Karpas-422 (cell line): Measurements from ENCODE around the gene SOCS3. TPM values are rescaled to one million over a fixed set of nuclear protein-coding genes. Genes with fewer than 3 reads are reported as not detected.
"Not testable (repeated sequence)": the region's sequence is repeated elsewhere in the genome, so short reads cannot be mapped to it uniquely, and the experiment has no call there.

Experiments used
- DNase-seq: peaks from one replicate; pipeline ENCODE4 v3.0.0-alpha.2; 2015
- H2AFZ ChIP-seq: fragments of 200-600 bp; sonication (generic); 2 replicates; pipeline ENCODE4 v1.6.1; 2014; ENCODE audit warnings: antibody characterized with exemption, low read length, mixed read lengths
- H3K27ac ChIP-seq: fragments of 200-600 bp; sonication (generic); 2 replicates; pipeline ENCODE4 v1.5.1; 2014; ENCODE audit warnings: mild to moderate bottlenecking, low read length, moderate library complexity
- H3K27me3 ChIP-seq: fragments of 200-600 bp; sonication (generic); 2 replicates; pipeline ENCODE4 v1.6.1; 2014; ENCODE audit warnings: low read length, mixed read lengths
- H3K36me3 ChIP-seq: fragments of 200-600 bp; sonication (generic); 2 replicates; pipeline ENCODE4 v1.6.1; 2014; ENCODE audit warnings: low read length, mixed read lengths; ENCODE audit not compliant: insufficient read depth
- H3K4me1 ChIP-seq: fragments of 200-600 bp; sonication (generic); 2 replicates; pipeline ENCODE4 v1.6.1; 2014; ENCODE audit warnings: mild to moderate bottlenecking, low read length, mixed read lengths
- H3K4me2 ChIP-seq: fragments of 200-600 bp; sonication (generic); 2 replicates; pipeline ENCODE4 v1.6.1; 2014; ENCODE audit warnings: low read length, low read depth, mild to moderate bottlenecking; ENCODE audit not compliant: poor library complexity, severe bottlenecking
- H3K4me3 ChIP-seq: fragments of 200-600 bp; sonication (generic); 2 replicates; pipeline ENCODE4 v1.5.1; 2014; ENCODE audit warnings: mild to moderate bottlenecking, antibody characterized with exemption, low read length, mixed read lengths
- H3K79me2 ChIP-seq: fragments of 200-600 bp; sonication (generic); 2 replicates; pipeline ENCODE4 v1.6.1; 2014; ENCODE audit warnings: mild to moderate bottlenecking, low read length, mixed read lengths
- H3K9ac ChIP-seq: fragments of 200-600 bp; sonication (generic); 2 replicates; pipeline ENCODE4 v1.6.0; 2014; ENCODE audit warnings: low read length
- H3K9me2 ChIP-seq: fragments of 200-600 bp; sonication (generic), shearing (Covaris generic); replicated peaks from 2 replicates; pipeline ENCODE4 v1.6.0; 2014; ENCODE audit warnings: mild to moderate bottlenecking, low read length, moderate library complexity; ENCODE audit not compliant: insufficient read depth
- H3K9me3 ChIP-seq: fragments of 300-700, 200-600 bp; sonication (generic); 2 replicates; pipeline ENCODE4 v1.6.1; 2014; ENCODE audit warnings: low read length, mixed read lengths
- H4K20me1 ChIP-seq: fragments of 200-600 bp; sonication (generic); 2 replicates; pipeline ENCODE4 v1.6.1; 2014; ENCODE audit warnings: mild to moderate bottlenecking, antibody characterized with exemption, low read length, low read depth; ENCODE audit not compliant: insufficient read depth
- small RNA-seq: library from RNA; depleted of rRNA; stranded (forward); fragments of <200 nt; gene quantifications from one replicate; pipeline ENCODE3, GENCODE V24; 2014
- total RNA-seq: library from RNA; depleted of rRNA; stranded (reverse); fragments of >200 nt; shearing (Covaris generic); gene quantifications from 2 replicates; pipeline ENCODE4 v1.2.3, GENCODE V29; 2014; ENCODE audit warnings: low replicate concordance; rRNA removed

SOCS3 gene
- total RNA-seq, 1 experiment from 2014 or later = not detected

GRCh38 chr17:78313735-78314648 is 45.9 kb downstream of the SOCS3 start:
- H3K9me2 ChIP-seq = no peaks in the 10 kb centered on the region
- peaks cover 13% of the 10 kb centered on the region for H3K4me1 ChIP-seq
- H4K20me1 ChIP-seq = no peaks in the 10 kb centered on the region
- no peak overlapping the region for H2AFZ ChIP-seq
- DNase-seq = peak; percentile 70
- peak overlapping the region; percentile 54 for H3K4me2 ChIP-seq
- no peaks in the 10 kb centered on the region for H3K79me2 ChIP-seq
- peak overlapping the region; percentile 41; the same call in 1 of the 2 replicates for H3K4me3 ChIP-seq
- no peaks in the 10 kb centered on the region; the same call in 1 of the 2 replicates for H3K27me3 ChIP-seq
- no peaks in the 10 kb centered on the region for H3K36me3 ChIP-seq
- H3K9me3 ChIP-seq = no peaks in the 10 kb centered on the region
- no peak overlapping the region for H3K9ac ChIP-seq
- H3K27ac ChIP-seq = no peak overlapping the region

GRCh38 chr17:78309659-78310255 is 50.1 kb downstream of the SOCS3 start:
- H3K27me3 ChIP-seq, DNase-seq, H3K79me2 ChIP-seq, H3K9me3 ChIP-seq, H3K4me1 ChIP-seq, H3K4me3 ChIP-seq, H3K27ac ChIP-seq, H4K20me1 ChIP-seq, H3K9ac ChIP-seq, H3K4me2 ChIP-seq, H3K36me3 ChIP-seq, H3K9me2 ChIP-seq, H2AFZ ChIP-seq: not testable (repeated sequence)

DNA sequence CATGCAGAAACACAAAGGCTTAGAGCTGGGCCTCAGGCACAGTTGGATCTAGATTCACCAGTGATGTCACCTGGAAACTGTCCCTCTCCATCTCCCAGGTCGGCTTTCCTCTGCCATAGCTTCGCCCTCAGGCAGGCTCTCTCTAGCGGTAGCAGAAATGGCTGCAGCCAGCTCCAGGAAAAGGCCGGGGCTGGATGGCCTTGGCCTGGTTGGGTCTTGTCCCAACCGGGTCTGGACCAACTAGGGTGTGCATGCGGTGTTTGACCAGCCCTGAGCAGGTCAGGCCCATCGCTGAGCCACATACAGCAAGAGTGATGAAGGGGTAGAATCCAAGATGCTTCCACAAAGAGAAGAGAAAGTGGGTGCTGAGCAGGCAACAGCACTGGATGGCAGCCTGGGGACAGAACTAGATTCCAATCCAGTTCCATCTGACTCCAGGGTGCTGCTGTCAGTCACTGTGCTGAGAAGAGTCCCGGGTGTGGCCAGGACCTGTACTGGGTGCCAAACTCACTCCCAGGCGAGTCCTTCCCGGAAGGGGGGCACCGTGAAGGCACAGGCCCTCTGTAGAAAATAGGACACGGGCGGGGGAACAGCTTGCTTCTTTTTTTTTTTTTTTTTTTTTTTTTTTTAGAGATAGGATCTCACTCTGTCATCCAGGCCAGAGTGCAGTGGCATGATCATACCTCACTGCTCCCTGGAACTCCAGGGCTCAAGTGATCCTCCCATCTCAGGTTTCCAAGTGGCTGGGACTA is 51.8 kb downstream of the SOCS3 start:
- Histone ChIP-seq H3K79me2 (no peaks in the 10 kb centered on the region), H3K27ac (no peak overlapping the region), H2AFZ (no peak overlapping the region), H3K4me2 (no peak overlapping the region), H3K9me2 (no peaks in the 10 kb centered on the region), H3K4me1 (no peaks in the 10 kb centered on the region), H3K9me3 (no peaks in the 10 kb centered on the region), H3K36me3 (no peaks in the 10 kb centered on the region), H4K20me1 (no peaks in the 10 kb centered on the region), H3K9ac (no peak overlapping the region), H3K4me3 (no peak overlapping the region), H3K27me3 (0 out of 2 replicates have a peak, but pooled peaks cover 3% of the 10 kb centered on the region)
- peak; percentile 36 for DNase-seq

DNA sequence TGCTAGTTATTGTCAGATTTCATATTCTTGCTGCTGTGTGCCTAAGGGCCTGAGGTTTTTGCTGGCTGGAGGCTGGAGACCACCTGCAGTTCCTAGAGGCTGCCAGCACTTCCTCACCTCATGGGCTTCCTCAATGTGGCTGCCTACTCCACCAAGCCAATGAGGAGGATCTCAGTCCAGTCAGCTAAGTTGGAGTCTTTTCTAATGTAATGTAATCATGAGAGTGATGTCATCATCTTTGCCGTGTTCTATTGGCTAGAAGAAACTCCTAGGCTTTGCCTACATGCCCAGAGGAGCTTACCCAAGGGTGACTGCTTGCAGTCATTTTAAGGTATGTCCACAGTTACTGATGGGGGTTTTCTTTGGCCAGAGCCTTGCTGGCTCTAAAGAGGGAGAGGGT is 53.0 kb downstream of the SOCS3 start:
- H4K20me1 ChIP-seq = no peaks in the 10 kb centered on the region

More for the DNA sequence above, 53.0 kb downstream of the SOCS3 start:
- Histone ChIP-seq H3K9ac (no peak overlapping the region), H3K79me2 (no peaks in the 10 kb centered on the region), H3K27me3 (0 out of 2 replicates have a peak, but pooled peaks cover 3% of the 10 kb centered on the region), H3K27ac (no peak overlapping the region), H2AFZ (no peak overlapping the region), H3K4me1 (no peaks in the 10 kb centered on the region), H3K9me2 (no peaks in the 10 kb centered on the region), H3K36me3 (no peaks in the 10 kb centered on the region), H3K9me3 (no peaks in the 10 kb centered on the region), H3K4me3 (no peak overlapping the region), H3K4me2 (no peak overlapping the region)
- DNase-seq = peak; percentile 54

Small RNA genes lying within 50 kb of the gene (small RNA-seq; reads per million reads assigned to genes)
- gene RF00415 (not detected), gene RN7SL236P (not detected)

Other genes with a start within 250 kb of the SOCS3 start
- 70.7 and 179 TPM in 2 replicates for gene TMC6, start 231.3 kb downstream of the SOCS3 start, total RNA-seq
- gene TMC8, start 229.3 kb downstream of the SOCS3 start, total RNA-seq = 57.9 and 113 TPM in 2 replicates
- not detected in 2 replicates for gene C17orf99, start 213.7 kb downstream of the SOCS3 start, total RNA-seq
- 31.9 and 33.6 TPM in 2 replicates for gene SYNGR2, start 191.5 kb downstream of the SOCS3 start, total RNA-seq
- 22.7 and 48.0 TPM in 2 replicates for gene TK1, start 173.0 kb downstream of the SOCS3 start, total RNA-seq
- gene AFMID, start 172.7 kb downstream of the SOCS3 start, total RNA-seq = 94.3 and 104 TPM in 2 replicates
- 45.4 and 46.8 TPM in 2 replicates for gene BIRC5, start 145.8 kb downstream of the SOCS3 start, total RNA-seq
- gene TMEM235, start 128.4 kb downstream of the SOCS3 start, total RNA-seq = not detected in 2 replicates
- gene PGS1, start 18.6 kb upstream of the SOCS3 start, total RNA-seq = 15.9 and 33.3 TPM in 2 replicates
- gene DNAH17, start 217.3 kb upstream of the SOCS3 start, total RNA-seq = not detected in 2 replicates